ENCODE measurements around the gene KDM2A. TPM values are rescaled to one million over a fixed set of nuclear protein-coding genes. Genes with fewer than 3 reads are reported as not detected.

Gene KDM2A
- total RNA-seq, 1 experiment from 2014 or later, result 50.4 TPM

GRCh38 chr11:67211656-67212436 is 92.8 kb downstream of the KDM2A start:
- DNase-seq (ENCODE audit: low read depth, low spot score) (no peak), ATAC-seq (no peak)
- RAD21 ChIA-PET (ENCODE audit: low non-redundant PET in 1 of 2, low total read pairs in 2 of 2, uncharacterized antibody in 2 of 2, unreplicated experiment in 2 of 2), result no interaction called here
- CTCF ChIA-PET, result no interaction called here
- Histone ChIP-seq H3K36me3 (ENCODE audit: control insufficient read depth in 1 of 2, insufficient read depth in 2 of 2, low read length in 2 of 2) (peaks cover 10% of the 10 kb centered on the region in 2 experiments; a peak in 2 of 4 replicates), H3K79me2 (ENCODE audit: insufficient read depth, low read length) (no peaks in the 10 kb centered on the region), H3K27ac (ENCODE audit: low read depth, low read length) (no peak overlapping the region), H3K9me2 (ENCODE audit: insufficient read depth) (no peaks in the 10 kb centered on the region), H3K4me1 (ENCODE audit: control insufficient read depth in 1 of 2, insufficient read depth in 2 of 2, low read length in 2 of 2) (no peaks in the 10 kb centered on the region), H3K4me3 (replicated peaks in 1 of 2; ENCODE audit: low read depth in 1 of 2, low read length in 2 of 2) (no peak overlapping the region), H3K9ac (ENCODE audit: low read length) (no peak overlapping the region), H2AFZ (ENCODE audit: low read depth, low read length, poor library complexity, severe bottlenecking) (no peak overlapping the region), H3K4me2 (ENCODE audit: low read length) (no peak overlapping the region), H4K20me1 (ENCODE audit: insufficient read depth) (no peaks in the 10 kb centered on the region), H3K9me3 (ENCODE audit: control insufficient read depth in 1 of 2, insufficient read depth in 1 of 2, low read depth in 1 of 2, low read length in 2 of 2) (no peaks in the 10 kb centered on the region), H3K27me3 (ENCODE audit: insufficient read depth, low read length) (no peaks in the 10 kb centered on the region)
- BruUV-seq (replicated peaks), result no TSS peak
- POLR2A ChIA-PET, result no interaction called here
- intact Hi-C loops (cut with micrococcal nuclease), result no loop called here
- no peak for TF ChIP-seq POLR2A (IDR thresholded peaks at IDR 0.05; ENCODE audit: borderline replicate concordance, extremely low read depth, insufficient read depth, insufficient read length)
- TF ChIP-seq ELF1 (IDR thresholded peaks at IDR 0.05; ENCODE audit: borderline replicate concordance, low read depth), result no peak
- TF ChIP-seq ATF3 (IDR thresholded peaks at IDR 0.05), result no peak
- no peak for TF ChIP-seq EZH2phosphoT487 (IDR thresholded peaks at IDR 0.05; ENCODE audit: borderline replicate concordance)
- no peak for TF ChIP-seq ZBTB33 (IDR thresholded peaks at IDR 0.05; ENCODE audit: extremely low read depth, insufficient replicate concordance, low read length)
- no peak for TF ChIP-seq TCF7L2 (IDR thresholded peaks at IDR 0.05; ENCODE audit: borderline replicate concordance, extremely low read depth, insufficient read depth, insufficient read length)
- TF ChIP-seq ZFX (IDR thresholded peaks at IDR 0.05), result no peak
- TF ChIP-seq CTCF (IDR thresholded peaks at IDR 0.05 in 2 of 3, conservative IDR thresholded peaks at IDR 0.05 in 1 of 3; ENCODE audit: borderline replicate concordance in 1 of 3, insufficient read depth in 1 of 3, low read depth in 2 of 3, low read length in 2 of 3), result no peak
- no peak for TF ChIP-seq JUND (IDR thresholded peaks at IDR 0.05)
- no peak for TF ChIP-seq CEBPB (IDR thresholded peaks at IDR 0.05; ENCODE audit: low read depth)
- TF ChIP-seq EGR1 (IDR thresholded peaks at IDR 0.05; ENCODE audit: low read depth), result no peak
- no peak for TF ChIP-seq POLR2AphosphoS5 (IDR thresholded peaks at IDR 0.05; ENCODE audit: low read depth, low read length)
- no peak for TF ChIP-seq REST (IDR thresholded peaks at IDR 0.05; ENCODE audit: low read depth)

All from HCT116 (cell line).